ENCODE data around the gene TRIOBP.

Gene TRIOBP

GRCh38 chr22:37817705-37818408 is 121.0 kb downstream of the TRIOBP start:
- no peak overlapping the region for H3K27ac ChIP-seq (ENCODE audit: low read length)

DNA sequence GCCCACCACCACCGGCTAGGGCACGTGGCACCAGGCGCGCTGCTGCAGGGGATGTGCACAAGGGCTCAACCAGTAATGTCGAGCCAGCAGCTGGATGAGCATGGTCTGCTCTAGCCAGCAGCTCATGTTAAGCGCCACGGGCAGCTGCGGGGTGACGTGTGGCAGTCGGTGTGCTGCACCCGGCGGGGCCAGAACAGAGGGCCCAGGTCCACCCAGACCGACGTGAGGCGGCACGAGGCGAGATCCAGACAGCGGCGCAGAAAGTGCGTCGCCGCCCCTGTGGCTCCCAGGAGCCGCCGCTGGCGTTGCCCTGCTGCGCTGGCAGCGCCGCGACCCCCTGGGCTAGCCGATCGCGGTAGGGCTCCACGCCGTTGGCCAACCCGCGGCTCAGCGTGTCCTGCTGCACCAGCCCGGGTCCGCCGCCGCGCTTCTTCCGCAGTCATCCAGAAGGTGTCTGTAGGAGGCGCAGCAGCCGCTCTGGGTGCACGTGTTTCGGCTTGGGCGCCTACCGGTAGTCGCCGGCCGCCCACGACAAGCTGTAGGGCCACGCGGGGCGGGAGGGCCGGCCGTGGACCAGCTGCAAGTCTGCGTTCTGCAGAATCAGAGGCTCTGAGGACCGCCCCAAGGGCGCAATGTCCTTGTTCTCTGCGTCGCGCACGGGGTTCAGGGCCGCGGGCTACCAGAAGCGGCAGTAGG is 121.7 kb downstream of the TRIOBP start:
- peaks cover 4% of the 10 kb centered on the region for H3K36me3 ChIP-seq (ENCODE audit: control insufficient read depth, insufficient read depth, low read length)
- peaks cover 13% of the 10 kb centered on the region for H3K4me1 ChIP-seq (ENCODE audit: control insufficient read depth, insufficient read depth, low read length)
- no peaks in the 10 kb centered on the region; the same call in 1 of the 2 replicates for H3K27me3 ChIP-seq (ENCODE audit: control insufficient read depth, insufficient read depth, low read length)
- no peaks in the 10 kb centered on the region for H3K9me3 ChIP-seq (ENCODE audit: control insufficient read depth, insufficient read depth, low read length)
- no CpG with 5 or more reads among the region's 68 CpGs for WGBS (ENCODE audit: insufficient coverage, insufficient read length)
- DNase-seq (ENCODE audit: low read depth, low spot score) = no peak
- no peak overlapping the region for H3K27ac ChIP-seq (ENCODE audit: low read length)
- H3K4me3 ChIP-seq (ENCODE audit: low read length) = peak overlapping the region; percentile 17; the same call in 1 of the 2 replicates

More at GRCh38 chr22:37817705-37818408, 121.0 kb downstream of the TRIOBP start:
- peaks cover 10% of the 10 kb centered on the region for H3K4me1 ChIP-seq (ENCODE audit: control insufficient read depth, insufficient read depth, low read length)
- H3K9me3 ChIP-seq (ENCODE audit: control insufficient read depth, insufficient read depth, low read length) = no peaks in the 10 kb centered on the region
- H3K36me3 ChIP-seq (ENCODE audit: control insufficient read depth, insufficient read depth, low read length) = peaks cover 4% of the 10 kb centered on the region; the same call in 1 of the 2 replicates
- DNase-seq (ENCODE audit: low read depth, low spot score) = no peak
- WGBS (ENCODE audit: insufficient coverage, insufficient read length) = no CpG with 5 or more reads among the region's 29 CpGs
- no peaks in the 10 kb centered on the region; the same call in 1 of the 2 replicates for H3K27me3 ChIP-seq (ENCODE audit: control insufficient read depth, insufficient read depth, low read length)
- peak overlapping the region; percentile 24; the same call in 1 of the 2 replicates for H3K4me3 ChIP-seq (ENCODE audit: low read length)

DNA sequence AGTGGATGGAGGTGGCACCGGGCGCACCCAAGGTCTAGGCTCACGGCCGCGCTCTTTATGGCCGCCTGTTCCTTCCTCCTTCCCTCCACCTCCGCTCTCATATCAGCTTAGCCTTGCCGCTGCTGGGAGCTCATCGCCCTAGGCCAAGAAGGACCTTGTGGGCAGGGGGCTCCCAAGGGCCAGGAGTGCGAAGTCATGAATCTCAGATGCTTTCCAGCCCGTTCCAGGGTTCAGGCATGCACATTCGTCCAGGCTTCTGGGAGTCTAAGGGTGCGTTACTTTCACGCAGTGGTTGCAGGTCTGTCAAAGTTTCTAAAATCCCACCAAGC is 122.2 kb downstream of the TRIOBP start:
- Histone ChIP-seq H3K27ac (ENCODE audit: low read length) (no peak overlapping the region), H3K9me3 (ENCODE audit: control insufficient read depth, insufficient read depth, low read length) (no peaks in the 10 kb centered on the region), H3K4me3 (ENCODE audit: low read length) (peak overlapping the region; percentile 17; the same call in 1 of the 2 replicates), H3K36me3 (ENCODE audit: control insufficient read depth, insufficient read depth, low read length) (peaks cover 4% of the 10 kb centered on the region), H3K27me3 (ENCODE audit: control insufficient read depth, insufficient read depth, low read length) (no peaks in the 10 kb centered on the region; the same call in 1 of the 2 replicates), H3K4me1 (ENCODE audit: control insufficient read depth, insufficient read depth, low read length) (peaks cover 13% of the 10 kb centered on the region)
- no CpG with 5 or more reads among the region's 14 CpGs for WGBS (ENCODE audit: insufficient coverage, insufficient read length)
- DNase-seq (ENCODE audit: low read depth, low spot score) = no peak

DNA sequence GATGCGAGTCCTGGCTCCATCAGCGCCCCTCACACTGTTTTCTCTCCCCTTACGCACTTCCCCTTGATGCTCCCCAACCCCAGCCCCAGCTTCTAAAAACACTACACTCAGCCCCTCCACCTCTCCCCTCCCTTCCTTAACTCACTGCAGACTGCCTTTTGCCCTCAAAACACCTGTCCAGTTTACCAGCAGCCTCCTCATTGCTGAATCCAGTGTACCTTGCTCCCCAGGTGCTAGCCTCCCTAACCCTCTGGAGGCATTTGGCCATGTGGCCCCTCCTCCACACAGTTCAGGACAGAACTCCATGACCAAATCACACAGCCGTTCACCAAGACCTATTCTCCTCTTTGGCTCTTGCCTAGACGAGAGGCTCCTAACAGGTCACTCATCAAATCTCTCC is 123.5 kb downstream of the TRIOBP start:
- peaks cover 13% of the 10 kb centered on the region for H3K4me1 ChIP-seq (ENCODE audit: control insufficient read depth, insufficient read depth, low read length)
- no CpG with 5 or more reads among the region's 5 CpGs for WGBS (ENCODE audit: insufficient coverage, insufficient read length)
- peaks cover 5% of the 10 kb centered on the region; the same call in 1 of the 2 replicates for H3K27me3 ChIP-seq (ENCODE audit: control insufficient read depth, insufficient read depth, low read length)

DNA sequence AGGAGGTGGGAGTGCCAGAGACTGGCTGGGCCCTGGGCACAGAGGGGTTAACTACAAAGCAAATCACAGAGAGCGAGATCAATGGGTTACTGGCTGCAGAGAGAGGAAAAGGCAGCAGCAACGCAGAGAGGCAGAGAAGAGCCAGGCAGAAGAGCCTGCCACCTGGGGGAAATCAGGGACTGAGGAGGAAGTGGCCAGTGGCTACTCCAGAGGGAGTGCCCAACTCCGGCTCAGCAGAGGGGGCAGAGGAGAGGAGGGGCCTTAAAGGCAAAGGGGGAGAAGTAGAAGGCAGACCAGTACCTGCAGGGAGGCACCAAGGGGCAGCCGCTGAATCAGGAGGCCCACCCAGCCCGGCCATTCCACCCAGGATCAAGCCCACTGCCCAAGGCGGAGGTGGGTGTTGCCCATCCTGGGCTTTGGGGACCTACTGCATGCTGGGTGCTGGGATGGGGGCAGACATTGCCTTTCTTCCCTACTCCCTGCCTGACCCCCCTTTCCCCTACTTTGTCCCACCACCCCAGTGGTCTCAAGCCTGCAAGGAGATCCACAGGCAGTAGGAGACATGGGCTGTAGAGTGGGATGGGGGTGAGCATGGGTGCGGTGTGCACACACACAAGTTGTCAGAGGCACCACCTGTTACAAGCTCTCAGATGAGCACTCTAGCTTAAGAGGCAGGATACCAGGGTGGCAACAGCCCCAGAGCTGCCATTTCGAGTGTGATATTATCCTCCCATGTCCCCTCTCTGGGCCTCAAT is 125.4 kb downstream of the TRIOBP start:
- no peak for DNase-seq (ENCODE audit: low read depth, low spot score)
- Histone ChIP-seq H3K27ac (ENCODE audit: low read length) (no peak overlapping the region), H3K4me3 (ENCODE audit: low read length) (no peak overlapping the region), H3K27me3 (ENCODE audit: control insufficient read depth, insufficient read depth, low read length) (peaks cover 9% of the 10 kb centered on the region; the same call in 1 of the 2 replicates), H3K9me3 (ENCODE audit: control insufficient read depth, insufficient read depth, low read length) (no peaks in the 10 kb centered on the region), H3K36me3 (ENCODE audit: control insufficient read depth, insufficient read depth, low read length) (no peaks in the 10 kb centered on the region; the same call in 1 of the 2 replicates), H3K4me1 (ENCODE audit: control insufficient read depth, insufficient read depth, low read length) (peaks cover 13% of the 10 kb centered on the region)
- WGBS (ENCODE audit: insufficient coverage, insufficient read length) = no CpG with 5 or more reads among the region's 8 CpGs

More for the DNA sequence above, 123.5 kb downstream of the TRIOBP start:
- Histone ChIP-seq H3K27ac (ENCODE audit: low read length) (no peak overlapping the region), H3K36me3 (ENCODE audit: control insufficient read depth, insufficient read depth, low read length) (peaks cover 4% of the 10 kb centered on the region), H3K4me3 (ENCODE audit: low read length) (no peak overlapping the region), H3K9me3 (ENCODE audit: control insufficient read depth, insufficient read depth, low read length) (no peaks in the 10 kb centered on the region)
- no peak for DNase-seq (ENCODE audit: low read depth, low spot score)

GRCh38 chr22:37823134-37823985 is 126.5 kb downstream of the TRIOBP start, which contains the start of gene GALR3:
Gene GALR3 (plus strand): TSS chr22:37823382. CDS start chr22:37823407, 25 bp downstream.
- H3K27me3 ChIP-seq (ENCODE audit: control insufficient read depth, insufficient read depth, low read length) = peaks cover 9% of the 10 kb centered on the region; the same call in 1 of the 2 replicates
- no peak for DNase-seq (ENCODE audit: low read depth, low spot score)
- no CpG with 5 or more reads among the region's 21 CpGs for WGBS (ENCODE audit: insufficient coverage, insufficient read length)
- H3K4me1 ChIP-seq (ENCODE audit: control insufficient read depth, insufficient read depth, low read length) = peaks cover 11% of the 10 kb centered on the region
- no peaks in the 10 kb centered on the region; the same call in 1 of the 2 replicates for H3K36me3 ChIP-seq (ENCODE audit: control insufficient read depth, insufficient read depth, low read length)
- no peak within 1 kb of the TSS for H3K4me3 ChIP-seq (ENCODE audit: low read length)
- H3K9me3 ChIP-seq (ENCODE audit: control insufficient read depth, insufficient read depth, low read length) = no peaks in the 10 kb centered on the region
- H3K27ac ChIP-seq (ENCODE audit: low read length) = no peak within 1 kb of the TSS

DNA sequence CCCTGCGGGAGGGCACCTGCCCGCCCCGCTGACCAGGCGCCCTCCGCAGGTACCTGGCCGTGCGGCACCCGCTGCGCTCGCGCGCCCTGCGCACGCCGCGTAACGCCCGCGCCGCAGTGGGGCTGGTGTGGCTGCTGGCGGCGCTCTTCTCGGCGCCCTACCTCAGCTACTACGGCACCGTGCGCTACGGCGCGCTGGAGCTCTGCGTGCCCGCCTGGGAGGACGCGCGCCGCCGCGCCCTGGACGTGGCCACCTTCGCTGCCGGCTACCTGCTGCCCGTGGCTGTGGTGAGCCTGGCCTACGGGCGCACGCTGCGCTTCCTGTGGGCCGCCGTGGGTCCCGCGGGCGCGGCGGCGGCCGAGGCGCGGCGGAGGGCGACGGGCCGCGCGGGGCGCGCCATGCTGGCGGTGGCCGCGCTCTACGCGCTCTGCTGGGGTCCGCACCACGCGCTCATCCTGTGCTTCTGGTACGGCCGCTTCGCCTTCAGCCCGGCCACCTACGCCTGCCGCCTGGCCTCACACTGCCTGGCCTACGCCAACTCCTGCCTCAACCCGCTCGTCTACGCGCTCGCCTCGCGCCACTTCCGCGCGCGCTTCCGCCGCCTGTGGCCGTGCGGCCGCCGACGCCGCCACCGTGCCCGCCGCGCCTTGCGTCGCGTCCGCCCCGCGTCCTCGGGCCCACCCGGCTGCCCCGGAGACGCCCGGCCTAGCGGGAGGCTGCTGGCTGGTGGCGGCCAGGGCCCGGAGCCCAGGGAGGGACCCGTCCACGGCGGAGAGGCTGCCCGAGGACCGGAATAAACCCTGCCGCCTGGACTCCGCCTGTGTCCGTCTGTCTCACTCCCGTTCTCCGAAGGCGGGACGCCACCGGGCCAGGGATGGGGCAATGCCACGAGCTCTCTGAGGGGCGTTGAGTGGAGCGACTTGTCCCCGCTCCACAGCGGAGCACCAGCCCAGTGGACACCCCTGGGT is 128.1 kb downstream of the TRIOBP start:
- Histone ChIP-seq H3K27ac (ENCODE audit: low read length) (no peak overlapping the region), H3K9me3 (ENCODE audit: control insufficient read depth, insufficient read depth, low read length) (no peaks in the 10 kb centered on the region), H3K36me3 (ENCODE audit: control insufficient read depth, insufficient read depth, low read length) (no peaks in the 10 kb centered on the region; the same call in 1 of the 2 replicates), H3K27me3 (ENCODE audit: control insufficient read depth, insufficient read depth, low read length) (peaks cover 9% of the 10 kb centered on the region; the same call in 1 of the 2 replicates), H3K4me3 (ENCODE audit: low read length) (peak overlapping the region; percentile 75), H3K4me1 (ENCODE audit: control insufficient read depth, insufficient read depth, low read length) (peaks cover 9% of the 10 kb centered on the region)
- whole genome bisulfite sequencing (ENCODE audit: insufficient coverage, insufficient read length) = no CpG with 5 or more reads among the region's 135 CpGs
- no peak for DNase-seq (ENCODE audit: low read depth, low spot score)
